Measurements from ENCODE around the gene HDHD5. TPM values are rescaled to one million over a fixed set of nuclear protein-coding genes. Genes with fewer than 3 reads are reported as not detected.

Gene HDHD5
- total and polyA plus RNA-seq, 2 of the 13 experiments (the other 11 are each of a cell fraction or from before 2014, with no cell fraction given) = not detected

DNA sequence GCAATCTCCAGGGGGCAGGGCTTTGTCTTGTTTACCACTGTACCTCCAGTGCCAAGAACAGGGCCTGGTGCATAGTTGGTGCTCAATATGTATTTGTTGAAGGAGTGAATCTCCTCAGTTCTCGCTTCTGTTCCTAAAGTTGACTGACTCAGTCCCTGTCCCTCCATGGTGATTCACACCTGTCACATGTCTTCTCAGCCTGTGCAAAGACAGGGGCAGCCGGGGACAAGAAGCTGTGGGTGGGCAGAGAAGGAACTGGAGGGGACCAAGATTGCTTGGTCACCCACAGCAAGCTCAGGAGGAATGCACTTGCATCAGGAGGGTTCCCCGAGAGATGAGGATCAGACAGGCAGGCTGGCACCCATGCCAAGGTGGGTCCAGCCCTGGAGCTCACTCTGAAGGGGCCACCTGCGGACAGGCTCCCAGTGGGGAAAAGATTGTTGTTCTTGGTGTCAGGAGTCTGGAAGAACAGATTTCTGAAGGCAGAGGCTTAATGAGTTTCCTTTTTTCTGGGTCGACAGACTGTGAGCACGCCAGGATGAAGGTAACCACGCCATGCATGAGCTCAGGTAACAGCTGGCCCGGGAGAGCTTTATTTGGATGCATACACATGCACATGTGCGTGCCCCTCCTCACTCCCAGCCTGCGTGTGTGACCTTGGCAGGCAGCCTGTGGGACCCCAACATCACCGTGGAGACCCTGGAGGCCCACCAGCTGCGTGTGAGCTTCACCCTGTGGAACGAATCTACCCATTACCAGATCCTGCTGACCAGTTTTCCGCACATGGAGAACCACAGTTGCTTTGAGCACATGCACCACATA lies 57.4 kb downstream of the HDHD5 start:
- POLR2A ChIA-PET = no interaction called here
- 98% methylated on average over 7 of the region's 14 CpGs for WGBS (ENCODE audit: low lambda C conversion rate)
- H3K9ac ChIP-seq (ENCODE audit: insufficient read depth, low read depth, low read length) = no peak overlapping the region

GRCh38 chr22:17100621-17101020 lies 58.5 kb downstream of the HDHD5 start:
- in situ Hi-C loops (cut with HindIII; ENCODE audit: extremely low pct_ligation_motif_present, low pct_unique_long_range_greater_than_20kb) = no loop called here
- DNase-seq (ENCODE audit: low spot score) (no peak), ATAC-seq (no peak), FAIRE-seq (no peak)
- H2AFZ ChIP-seq (ENCODE audit: low read length) = no peak overlapping the region
- no peaks in the 10 kb centered on the region for H4K20me1 ChIP-seq (ENCODE audit: insufficient read depth, low read length)
- H3K36me3 ChIP-seq (replicated peaks in 1 of 2; ENCODE audit: control insufficient read depth in 1 of 2, insufficient read depth in 2 of 2, low read length in 2 of 2) = peaks cover 6 to 30% of the 10 kb centered on the region in 2 experiments; a peak in 3 of 5 replicates
- no peaks in the 10 kb centered on the region for H3K27me3 ChIP-seq (ENCODE audit: control insufficient read depth in 1 of 2, insufficient read depth in 2 of 2, low read length in 2 of 2)
- CTCF ChIA-PET (ENCODE audit: low intra/inter-chr PET ratio, low total read pairs) = no interaction called here
- no peak overlapping the region for H3K27ac ChIP-seq (ENCODE audit: extremely low read length, insufficient read depth, low read length)
- intact Hi-C loops (cut with micrococcal nuclease; ENCODE audit: unreplicated experiment) = no loop called here
- POLR2A ChIA-PET = no interaction called here
- no peaks in the 10 kb centered on the region for H3K9me3 ChIP-seq (ENCODE audit: low read length)
- H3K4me2 ChIP-seq (ENCODE audit: low read depth, low read length) = no peak overlapping the region
- no peaks in the 10 kb centered on the region for H3K4me1 ChIP-seq (ENCODE audit: insufficient read depth, low read length)
- 94% methylated on average over 3 of the region's 6 CpGs for WGBS (ENCODE audit: low lambda C conversion rate)
- H3K79me2 ChIP-seq (ENCODE audit: insufficient read depth, low read length) = no peaks in the 10 kb centered on the region
- no TSS peak for BruUV-seq (replicated peaks)
- TF ChIP-seq BCLAF1 (IDR thresholded peaks at IDR 0.05) = no peak
- no peak for TF ChIP-seq GABPA (IDR thresholded peaks at IDR 0.05; ENCODE audit: low read depth, low read length)
- TF ChIP-seq GABPA (CRISPR knock-in tag; IDR thresholded peaks at IDR 0.05; ENCODE audit: low read depth) = no peak
- TF ChIP-seq, protein P1, sequence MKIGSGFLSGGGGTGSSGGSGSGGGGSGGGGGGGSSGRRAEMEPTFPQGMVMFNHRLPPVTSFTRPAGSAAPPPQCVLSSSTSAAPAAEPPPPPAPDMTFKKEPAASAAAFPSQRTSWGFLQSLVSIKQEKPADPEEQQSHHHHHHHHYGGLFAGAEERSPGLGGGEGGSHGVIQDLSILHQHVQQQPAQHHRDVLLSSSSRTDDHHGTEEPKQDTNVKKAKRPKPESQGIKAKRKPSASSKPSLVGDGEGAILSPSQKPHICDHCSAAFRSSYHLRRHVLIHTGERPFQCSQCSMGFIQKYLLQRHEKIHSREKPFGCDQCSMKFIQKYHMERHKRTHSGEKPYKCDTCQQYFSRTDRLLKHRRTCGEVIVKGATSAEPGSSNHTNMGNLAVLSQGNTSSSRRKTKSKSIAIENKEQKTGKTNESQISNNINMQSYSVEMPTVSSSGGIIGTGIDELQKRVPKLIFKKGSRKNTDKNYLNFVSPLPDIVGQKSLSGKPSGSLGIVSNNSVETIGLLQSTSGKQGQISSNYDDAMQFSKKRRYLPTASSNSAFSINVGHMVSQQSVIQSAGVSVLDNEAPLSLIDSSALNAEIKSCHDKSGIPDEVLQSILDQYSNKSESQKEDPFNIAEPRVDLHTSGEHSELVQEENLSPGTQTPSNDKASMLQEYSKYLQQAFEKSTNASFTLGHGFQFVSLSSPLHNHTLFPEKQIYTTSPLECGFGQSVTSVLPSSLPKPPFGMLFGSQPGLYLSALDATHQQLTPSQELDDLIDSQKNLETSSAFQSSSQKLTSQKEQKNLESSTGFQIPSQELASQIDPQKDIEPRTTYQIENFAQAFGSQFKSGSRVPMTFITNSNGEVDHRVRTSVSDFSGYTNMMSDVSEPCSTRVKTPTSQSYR (CRISPR knock-in tag; IDR thresholded peaks at IDR 0.05; ENCODE audit: borderline replicate concordance) = no peak
- no peak for TF ChIP-seq DRAP1 (CRISPR knock-in tag; IDR thresholded peaks at IDR 0.05)
- H3K9ac ChIP-seq (ENCODE audit: insufficient read depth, low read depth, low read length) = no peak overlapping the region
- H3K4me3 ChIP-seq (replicated peaks in 1 of 3; ENCODE audit: insufficient read depth in 1 of 3, low read depth in 2 of 3, low read length in 3 of 3) = no peak overlapping the region

More for the DNA sequence above, 57.4 kb downstream of the HDHD5 start:
- no peak overlapping the region for H3K4me3 ChIP-seq (replicated peaks in 1 of 3; ENCODE audit: insufficient read depth in 1 of 3, low read depth in 2 of 3, low read length in 3 of 3)
- no peak overlapping the region for H3K4me2 ChIP-seq (ENCODE audit: low read depth, low read length)
- no peak overlapping the region for H3K27ac ChIP-seq (ENCODE audit: extremely low read length, insufficient read depth, low read length)
- no TSS peak for BruUV-seq (replicated peaks)
- FAIRE-seq (no peak), ATAC-seq (no peak), DNase-seq (ENCODE audit: low spot score) (no peak)
- no peak overlapping the region for H2AFZ ChIP-seq (ENCODE audit: low read length)
- H4K20me1 ChIP-seq (ENCODE audit: insufficient read depth, low read length) = no peaks in the 10 kb centered on the region
- H3K27me3 ChIP-seq (ENCODE audit: control insufficient read depth in 1 of 2, insufficient read depth in 2 of 2, low read length in 2 of 2) = no peaks in the 10 kb centered on the region
- CTCF ChIA-PET (ENCODE audit: low intra/inter-chr PET ratio, low total read pairs) = no interaction called here
- H3K4me1 ChIP-seq (ENCODE audit: insufficient read depth, low read length) = no peaks in the 10 kb centered on the region
- peaks cover 6 to 30% of the 10 kb centered on the region in 2 experiments; a peak in 3 of 5 replicates for H3K36me3 ChIP-seq (replicated peaks in 1 of 2; ENCODE audit: control insufficient read depth in 1 of 2, insufficient read depth in 2 of 2, low read length in 2 of 2)
- intact Hi-C loops (cut with micrococcal nuclease; ENCODE audit: unreplicated experiment) = no loop called here
- no peaks in the 10 kb centered on the region for H3K9me3 ChIP-seq (ENCODE audit: low read length)
- in situ Hi-C loops (cut with HindIII; ENCODE audit: extremely low pct_ligation_motif_present, low pct_unique_long_range_greater_than_20kb) = no loop called here
- H3K79me2 ChIP-seq (ENCODE audit: insufficient read depth, low read length) = no peaks in the 10 kb centered on the region
- TF ChIP-seq GATA4 (IDR thresholded peaks at IDR 0.05; ENCODE audit: borderline replicate concordance, low read depth) = no peak
- TF ChIP-seq ZNF776 (CRISPR knock-in tag; IDR thresholded peaks at IDR 0.05) = no peak
- no peak for TF ChIP-seq GATAD2A (CRISPR knock-in tag; IDR thresholded peaks at IDR 0.05)
- TF ChIP-seq KDM2A (CRISPR knock-in tag; IDR thresholded peaks at IDR 0.05; ENCODE audit: borderline replicate concordance, low read depth) = no peak
- no peak for TF ChIP-seq ZNF569 (CRISPR knock-in tag; IDR thresholded peaks at IDR 0.05; ENCODE audit: borderline replicate concordance)
- TF ChIP-seq SAP130 (CRISPR knock-in tag; IDR thresholded peaks at IDR 0.05; ENCODE audit: low read depth) = no peak
- no peak for TF ChIP-seq CHD4 (IDR thresholded peaks at IDR 0.05; ENCODE audit: borderline replicate concordance, low read length)
- no peak for TF ChIP-seq ZNF713 (CRISPR knock-in tag; IDR thresholded peaks at IDR 0.05)
- TF ChIP-seq SMARCC2 (IDR thresholded peaks at IDR 0.05) = no peak
- TF ChIP-seq POLR2AphosphoS2 (IDR thresholded peaks at IDR 0.05; ENCODE audit: low read depth, low read length) = no peak
- TF ChIP-seq ZFYVE20 (CRISPR knock-in tag; IDR thresholded peaks at IDR 0.05; ENCODE audit: borderline replicate concordance, low read depth) = no peak
- no peak for TF ChIP-seq FLYWCH1 (CRISPR knock-in tag; IDR thresholded peaks at IDR 0.05)
- TF ChIP-seq ZNF674 (CRISPR knock-in tag; IDR thresholded peaks at IDR 0.05; ENCODE audit: low read depth) = no peak

Data from HepG2 (cell line).